ENCODE data around the gene BBIP1.

- no peak for TF ChIP-seq CTCF (IDR thresholded peaks at IDR 0.05; ENCODE audit: poor library complexity, severe bottlenecking)
- TF ChIP-seq EZH2 (IDR thresholded peaks at IDR 0.05; ENCODE audit: borderline replicate concordance, insufficient read depth, low read length, poor library complexity, severe bottlenecking): no peak
- TF ChIP-seq MXI1 (conservative IDR thresholded peaks at IDR 0.05; ENCODE audit: poor library complexity, severe bottlenecking): no peak
- no peak for TF ChIP-seq EP300 (conservative IDR thresholded peaks at IDR 0.05; ENCODE audit: poor library complexity, severe bottlenecking)
- no peak for TF ChIP-seq POLR2AphosphoS5 (IDR thresholded peaks at IDR 0.05)
- TF ChIP-seq SMC3 (conservative IDR thresholded peaks at IDR 0.05; ENCODE audit: poor library complexity): no peak
- TF ChIP-seq REST (IDR thresholded peaks at IDR 0.05; ENCODE audit: borderline replicate concordance): no peak
These were observed 66.0 kb downstream of the BBIP1 start for GRCh38 chr10:110852947-110853346.
